Measurements from ENCODE around the gene VTCN1. TPM values are rescaled to one million over a fixed set of nuclear protein-coding genes. Genes with fewer than 3 reads are reported as not detected.

The VTCN1 gene
- total RNA-seq, 4 donors from 2014 or later = 1.7 to 9.4 (median 3.4) TPM

- no peaks in the 10 kb centered on the region for H3K27me3 ChIP-seq
- no peak overlapping the region for H3K4me3 ChIP-seq
- DNase-seq (ENCODE audit: low spot score in 2 of 2) = no peak
- WGBS = 92% methylated on average over 3 of the region's 3 CpGs
- H3K9me3 ChIP-seq = no peaks in the 10 kb centered on the region
- TF ChIP-seq POLR2A (IDR thresholded peaks at IDR 0.05) = no peak
- no peak for TF ChIP-seq EP300 (IDR thresholded peaks at IDR 0.05)
- no peak for TF ChIP-seq POLR2AphosphoS5 (IDR thresholded peaks at IDR 0.05)
- no peaks in the 10 kb centered on the region for H3K36me3 ChIP-seq
- H3K27ac ChIP-seq = no peak overlapping the region
- no peaks in the 10 kb centered on the region for H3K4me1 ChIP-seq
Measured at GRCh38 chr1:117182319-117182718, 28.4 kb downstream of the VTCN1 start.

DNA sequence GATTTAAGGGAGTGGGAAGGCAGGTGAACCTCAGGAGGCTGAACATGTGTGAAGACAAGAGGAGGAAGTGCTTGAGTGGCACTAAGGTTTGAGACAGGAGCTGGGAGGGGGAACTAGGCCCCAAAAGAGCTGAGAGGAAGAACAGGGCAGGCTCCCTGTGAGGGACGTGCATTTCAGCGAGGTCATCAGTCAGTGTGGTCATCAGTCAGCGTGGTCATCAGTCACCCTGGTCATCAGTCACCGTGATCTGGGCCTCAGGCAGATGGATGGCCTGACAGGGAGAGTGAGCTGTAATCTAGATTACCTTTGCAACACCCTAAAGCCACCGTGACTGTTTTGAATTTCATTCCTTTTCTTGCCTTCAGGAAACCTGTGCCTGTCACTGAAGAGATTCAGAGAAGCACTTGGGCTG, 29.1 kb downstream of the VTCN1 start:
- 62% methylated on average over 3 of the region's 5 CpGs for WGBS
- Histone ChIP-seq H3K27me3 (no peaks in the 10 kb centered on the region), H3K4me1 (no peaks in the 10 kb centered on the region), H3K27ac (peak overlapping the region; percentile 37), H3K36me3 (no peaks in the 10 kb centered on the region), H3K9me3 (no peaks in the 10 kb centered on the region), H3K4me3 (no peak overlapping the region)
- TF ChIP-seq POLR2A (IDR thresholded peaks at IDR 0.05) (no peak), POLR2AphosphoS5 (IDR thresholded peaks at IDR 0.05) (no peak), CTCF (IDR thresholded peaks at IDR 0.05) (no peak), EP300 (IDR thresholded peaks at IDR 0.05) (no peak)
- DNase-seq (ENCODE audit: low spot score in 2 of 2) = no peak

DNA sequence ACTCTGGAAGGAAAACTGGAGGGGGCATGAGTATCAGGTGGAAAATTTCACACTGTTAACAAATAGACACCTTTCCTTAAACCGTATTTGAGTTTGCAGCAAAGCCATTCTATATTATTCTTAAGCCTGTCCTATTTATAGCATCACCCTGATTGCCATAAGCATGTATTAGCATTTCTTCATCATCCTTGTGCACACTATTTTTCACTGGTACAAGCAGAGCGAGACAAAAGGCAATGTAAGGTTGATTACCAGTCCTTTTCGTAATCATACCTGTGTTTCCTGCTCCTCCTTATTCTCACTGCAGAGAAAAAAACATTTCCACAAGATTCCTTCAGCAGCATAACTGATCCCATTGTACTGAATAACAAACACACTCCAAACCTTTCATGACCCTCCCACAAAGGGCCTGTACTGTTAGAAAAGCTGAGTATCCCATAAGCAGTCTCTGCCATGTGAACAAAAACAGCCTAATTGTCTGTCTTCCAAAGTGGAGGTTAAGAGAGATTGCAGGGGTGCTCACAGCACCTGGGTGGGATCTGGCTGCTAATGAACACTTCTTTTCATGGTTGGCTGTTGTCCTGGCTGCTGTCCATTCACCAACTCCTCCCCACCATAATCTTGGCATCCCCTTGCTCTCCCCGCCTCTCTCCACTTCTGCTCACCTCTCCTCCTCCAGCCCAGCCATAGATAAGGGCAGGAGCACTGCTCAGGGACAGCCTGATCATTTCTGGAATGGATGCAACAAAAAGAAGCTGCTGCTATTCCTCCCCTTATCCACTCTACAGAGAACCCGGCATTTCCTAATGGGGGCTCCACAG, 30.4 kb downstream of the VTCN1 start:
- Histone ChIP-seq H3K4me1 (no peaks in the 10 kb centered on the region), H3K36me3 (no peaks in the 10 kb centered on the region), H3K9me3 (no peaks in the 10 kb centered on the region), H3K4me3 (no peak overlapping the region), H3K27ac (no peak overlapping the region), H3K27me3 (no peaks in the 10 kb centered on the region)
- WGBS = 86% methylated on average over 5 of the region's 5 CpGs
- TF ChIP-seq POLR2AphosphoS5 (IDR thresholded peaks at IDR 0.05) (no peak), CTCF (IDR thresholded peaks at IDR 0.05) (no peak), POLR2A (IDR thresholded peaks at IDR 0.05) (no peak), EP300 (IDR thresholded peaks at IDR 0.05) (no peak)
- DNase-seq (ENCODE audit: low spot score in 2 of 2) = no peak

DNA sequence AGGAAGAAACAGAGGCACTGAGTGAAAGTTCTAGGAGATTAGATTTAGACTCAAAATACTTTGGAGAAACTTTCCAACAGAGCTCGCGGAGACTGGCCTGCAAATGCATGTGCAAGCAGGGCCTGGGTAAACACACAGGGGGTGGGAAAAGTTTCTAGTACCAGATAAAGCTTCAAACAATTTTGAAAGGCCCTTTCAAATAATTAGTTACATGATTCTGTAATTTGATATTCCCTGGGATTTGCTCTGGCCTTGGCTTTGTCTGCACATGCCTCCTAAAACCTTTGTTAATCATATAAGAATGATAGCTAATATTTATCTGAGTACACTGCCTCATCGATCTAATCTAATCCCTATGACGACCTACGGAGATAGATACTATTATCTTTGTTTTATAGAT, 31.3 kb downstream of the VTCN1 start:
- Histone ChIP-seq H3K9me3 (no peaks in the 10 kb centered on the region), H3K4me3 (no peak overlapping the region), H3K27me3 (no peaks in the 10 kb centered on the region), H3K4me1 (no peaks in the 10 kb centered on the region), H3K36me3 (no peaks in the 10 kb centered on the region), H3K27ac (no peak overlapping the region)
- no peak for DNase-seq (ENCODE audit: low spot score in 2 of 2)
- TF ChIP-seq POLR2A (IDR thresholded peaks at IDR 0.05) (no peak), POLR2AphosphoS5 (IDR thresholded peaks at IDR 0.05) (no peak), CTCF (IDR thresholded peaks at IDR 0.05) (no peak), EP300 (IDR thresholded peaks at IDR 0.05) (no peak)
- 48% methylated on average over 5 of the region's 5 CpGs for WGBS

DNA sequence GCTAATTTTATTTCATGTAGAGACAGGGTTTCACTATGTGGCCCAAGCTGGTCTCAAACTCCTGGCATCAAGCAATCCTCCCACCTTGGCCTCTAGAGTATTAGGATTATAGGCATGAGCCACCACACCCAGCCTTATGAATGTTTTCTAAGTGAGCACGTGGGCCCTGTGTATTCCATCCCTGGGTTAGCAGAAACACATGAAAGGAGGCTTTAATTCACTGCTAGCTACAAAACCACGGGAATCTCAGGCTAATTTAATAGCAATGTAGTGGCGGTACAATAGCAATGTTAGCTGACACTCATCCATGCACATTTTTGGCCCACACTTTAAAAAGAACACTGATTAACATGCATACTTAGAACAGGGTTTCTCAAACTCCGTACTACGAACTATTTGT, 32.0 kb downstream of the VTCN1 start:
- Histone ChIP-seq H3K27me3 (no peaks in the 10 kb centered on the region), H3K9me3 (no peaks in the 10 kb centered on the region), H3K36me3 (no peaks in the 10 kb centered on the region), H3K4me1 (no peaks in the 10 kb centered on the region), H3K4me3 (no peak overlapping the region), H3K27ac (no peak overlapping the region)
- 71% methylated on average over 5 of the region's 5 CpGs for WGBS
- TF ChIP-seq EP300 (IDR thresholded peaks at IDR 0.05) = no peak
- no peak for TF ChIP-seq CTCF (IDR thresholded peaks at IDR 0.05)
- no peak for TF ChIP-seq POLR2A (IDR thresholded peaks at IDR 0.05)
- no peak for TF ChIP-seq POLR2AphosphoS5 (IDR thresholded peaks at IDR 0.05)
- DNase-seq (ENCODE audit: low spot score in 2 of 2) = no peak

All from suprapubic skin (tissue), 4 donors.